GM21515 (cell line): Measurements from ENCODE around the gene NBPF15.
A peak's percentile ranks its signal among the peaks of the same experiment; 100 is the strongest.
"Not testable (repeated sequence)": the region's sequence is repeated elsewhere in the genome, so short reads cannot be mapped to it uniquely, and the experiment has no call there.

ENCODE experiments used
- ATAC-seq: cut with Tn5 transposase; IDR thresholded peaks from one replicate; pipeline ENCODE4 v1.9.1; 2021; ENCODE audit not compliant: unreplicated experiment

Gene NBPF15

DNA sequence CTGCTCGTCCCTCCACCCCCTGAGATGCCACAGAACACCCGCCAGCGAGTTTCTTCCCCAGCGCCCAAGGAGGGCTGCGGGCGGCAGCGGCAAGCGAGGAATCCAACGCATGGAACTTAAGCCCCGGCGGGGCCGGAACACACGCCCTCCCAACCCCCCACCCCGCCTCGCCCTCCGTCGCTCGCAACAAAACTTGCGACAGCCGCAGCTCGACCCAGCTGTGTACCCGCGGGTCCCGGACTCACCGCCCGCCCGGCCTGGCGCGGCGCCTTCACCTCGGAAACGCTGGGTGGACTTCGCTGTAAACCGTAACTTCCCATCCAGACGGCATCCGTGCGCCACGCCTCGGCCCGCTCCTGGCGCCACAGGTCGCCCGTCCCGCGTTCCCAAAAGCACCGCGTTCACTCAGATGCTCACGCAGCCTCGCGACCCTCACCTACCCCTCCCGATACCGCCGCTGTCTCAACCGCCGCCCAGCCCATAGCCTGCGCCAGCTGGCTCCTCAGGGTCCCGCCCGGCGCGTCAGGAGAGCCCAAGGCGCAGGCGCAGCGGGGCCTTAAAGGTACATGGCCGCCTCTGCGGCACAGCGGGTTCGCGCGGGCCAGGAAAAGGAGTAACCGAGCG is at the start of gene NBPF15:
Gene NBPF15, minus strand, starts transcription at position 534 of the 624 bp plus-strand sequence. CDS start 21,666 bp downstream, outside the sequence.
- ATAC-seq, result peak; percentile 95

- not testable (repeated sequence) for ATAC-seq
Measured at GRCh38 chr1:144496429-144496828, 35.0 kb upstream of the NBPF15 start.

- ATAC-seq, result not testable (repeated sequence)
Measured at GRCh38 chr1:144494130-144494529, 32.7 kb upstream of the NBPF15 start.

- not testable (repeated sequence) for ATAC-seq
Measured at GRCh38 chr1:144490394-144490793, 28.9 kb upstream of the NBPF15 start.

DNA sequence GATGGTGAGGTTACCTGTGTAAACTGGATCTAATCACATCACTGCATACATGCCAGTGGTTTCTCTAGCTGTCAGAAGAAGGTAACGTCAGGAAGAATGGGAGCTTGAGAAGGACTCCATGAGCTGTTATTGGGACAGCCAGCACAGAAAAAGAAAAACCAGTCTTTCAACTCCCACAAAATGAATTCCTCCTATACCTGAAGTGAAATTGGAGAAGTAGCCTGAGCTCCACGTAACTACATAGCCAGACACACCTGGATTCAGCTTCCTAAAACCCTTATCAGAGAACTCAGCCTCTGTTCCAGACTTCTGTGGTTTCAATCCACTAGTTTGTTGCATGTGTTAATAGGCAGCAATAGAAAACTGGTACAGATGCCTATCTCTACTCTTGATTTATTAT is 25.5 kb upstream of the NBPF15 start:
- not testable (repeated sequence) for ATAC-seq

- ATAC-seq, result not testable (repeated sequence)
Measured at GRCh38 chr1:144485048-144485993, 23.9 kb upstream of the NBPF15 start.

- ATAC-seq, result not testable (repeated sequence)
Measured at GRCh38 chr1:144473897-144474296, 12.4 kb upstream of the NBPF15 start.

DNA sequence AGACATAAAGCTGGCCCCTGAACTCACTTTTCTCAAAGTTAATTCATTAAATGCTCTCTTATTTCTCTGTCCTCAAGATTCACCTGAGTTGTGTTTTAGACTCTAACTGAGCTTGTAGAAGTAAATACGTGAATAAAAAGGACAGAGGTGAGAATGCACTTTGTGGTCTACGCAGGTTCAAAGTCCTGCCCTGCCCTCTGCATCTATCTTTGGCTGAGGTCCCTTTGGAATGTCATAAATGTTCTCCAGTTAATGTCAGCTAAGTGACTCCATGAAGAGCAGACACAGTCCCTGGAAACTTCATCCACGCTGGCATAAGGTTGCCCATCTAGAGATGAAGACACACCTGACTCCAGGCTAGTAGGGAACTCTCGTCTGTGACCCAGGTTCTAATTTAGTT is 10.0 kb upstream of the NBPF15 start:
- not testable (repeated sequence) for ATAC-seq

DNA sequence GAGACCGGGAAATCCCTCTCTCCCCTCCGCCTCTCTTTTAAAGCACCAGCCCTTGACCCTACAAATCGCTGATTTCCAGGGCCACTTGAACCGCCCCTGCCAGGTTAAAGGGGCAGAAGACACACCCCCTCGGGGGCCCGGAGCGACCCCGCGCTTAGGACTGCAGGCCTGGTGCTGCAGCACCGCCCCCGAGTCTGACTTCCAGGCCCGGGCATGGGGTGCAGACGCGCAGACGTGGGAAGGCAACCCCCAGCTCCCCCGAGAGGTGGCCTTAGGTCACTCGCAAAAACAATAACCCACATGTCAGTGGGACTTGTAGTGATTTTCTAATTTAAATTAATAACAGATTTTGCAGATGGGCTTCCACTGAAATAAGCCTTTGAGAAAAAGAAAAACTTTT is 309 bp upstream of the NBPF15 start:
- ATAC-seq, result peak; percentile 27

DNA sequence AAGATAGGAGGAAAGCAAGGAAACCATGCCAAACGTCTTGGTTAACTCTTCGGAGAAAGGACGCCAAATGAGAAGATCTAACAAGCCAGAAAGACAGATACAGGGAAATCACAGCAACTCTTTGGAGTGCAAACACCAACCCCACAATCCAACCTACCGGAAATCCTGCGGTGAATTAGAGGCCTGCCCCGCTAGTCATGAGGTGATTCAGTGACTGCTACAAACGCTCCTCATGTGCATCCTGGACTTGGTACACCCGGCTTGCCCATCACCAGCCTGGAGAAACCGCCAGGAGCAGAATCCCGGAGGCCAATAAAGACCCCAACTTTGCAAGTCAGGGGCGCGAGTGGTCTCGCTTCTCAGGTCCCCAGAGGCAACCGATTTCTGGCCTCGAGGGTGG is 783 bp downstream of the NBPF15 start:
- not testable (repeated sequence) for ATAC-seq

- not testable (repeated sequence) for ATAC-seq
Measured at GRCh38 chr1:144442402-144442801, 19.1 kb downstream of the NBPF15 start.

- ATAC-seq, result not testable (repeated sequence)
Measured at GRCh38 chr1:144439737-144440136, 21.7 kb downstream of the NBPF15 start.

GRCh38 chr1:144418891-144419694 is 42.4 kb downstream of the NBPF15 start:
- not testable (repeated sequence) for ATAC-seq

DNA sequence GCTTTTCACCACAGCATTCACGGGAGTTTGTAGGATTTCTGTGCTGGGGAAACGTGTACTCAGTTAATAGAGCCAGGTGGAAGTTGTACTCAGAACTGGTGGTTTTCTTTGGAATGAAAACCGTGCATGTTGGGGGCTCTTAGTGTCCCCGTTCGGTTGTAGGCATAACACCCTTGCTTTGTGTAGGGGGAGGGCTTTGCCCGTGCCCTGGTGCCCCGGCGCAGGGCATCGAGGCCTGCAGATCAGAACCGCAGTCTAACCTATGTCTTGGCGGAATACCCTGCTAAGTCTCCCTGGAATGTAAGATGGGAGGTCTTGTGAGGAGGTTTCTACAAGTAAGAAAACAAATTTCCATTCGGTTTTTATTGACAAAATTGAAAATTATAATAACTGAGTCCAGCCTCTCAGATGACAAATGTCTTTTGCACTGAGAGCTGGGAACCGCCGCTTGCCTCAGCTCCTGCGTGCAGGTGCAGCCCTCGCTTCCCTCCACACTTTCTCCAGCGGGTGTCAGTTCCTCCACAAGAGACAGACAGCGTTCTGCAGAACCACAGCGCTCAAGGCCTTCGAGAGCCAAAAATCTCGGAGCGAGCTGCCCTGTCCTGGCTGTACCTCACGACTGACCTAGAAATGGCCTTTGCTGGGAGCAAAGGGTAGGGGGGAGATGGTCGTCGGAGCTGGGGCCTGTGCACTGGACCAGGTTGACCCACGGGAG is 47.9 kb downstream of the NBPF15 start:
- ATAC-seq, result peak; percentile 6

GRCh38 chr1:144412491-144413403 is 48.7 kb downstream of the NBPF15 start:
- peak; percentile 84 for ATAC-seq

- peak; percentile 62 for ATAC-seq
Measured at GRCh38 chr1:144412068-144412471, 49.4 kb downstream of the NBPF15 start.

DNA sequence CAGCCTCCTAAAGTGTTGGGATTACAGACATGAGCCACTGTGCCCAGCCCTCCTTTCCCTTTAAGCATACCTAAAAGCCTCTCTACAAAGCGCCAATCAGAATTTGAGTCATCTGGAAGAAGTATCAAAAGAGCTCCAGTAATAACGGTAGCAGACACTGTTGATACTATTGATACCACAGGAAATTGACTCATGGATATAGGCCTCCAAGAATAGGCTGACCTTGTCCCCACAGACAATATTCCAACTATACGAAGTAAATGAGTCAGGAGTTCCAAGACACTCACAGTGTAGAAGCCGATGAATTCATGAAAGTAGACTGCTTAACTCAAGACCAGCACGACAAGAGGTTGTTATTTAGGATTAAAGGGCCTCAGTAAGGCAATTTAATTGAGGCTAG is 58.7 kb downstream of the NBPF15 start:
- not testable (repeated sequence) for ATAC-seq

DNA sequence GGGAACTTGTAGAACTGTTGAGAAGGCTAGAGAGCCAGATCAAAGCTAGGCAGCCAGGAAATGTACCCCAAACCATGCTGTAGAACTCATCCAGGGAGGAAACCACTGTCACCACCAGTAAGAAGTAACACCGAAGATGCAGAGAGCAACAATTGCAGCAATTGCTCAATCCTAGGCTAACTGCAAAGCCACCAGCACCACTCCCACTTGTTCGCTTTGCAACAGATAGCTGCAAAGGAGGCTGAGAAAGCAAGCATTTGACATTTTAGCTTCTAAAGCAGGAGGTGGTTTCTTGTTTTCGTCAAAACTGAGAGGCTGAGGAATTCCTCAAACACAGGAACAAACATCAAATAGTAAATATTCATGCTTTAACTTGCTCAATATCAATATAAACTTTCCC is 89.8 kb downstream of the NBPF15 start:
- ATAC-seq, result not testable (repeated sequence)
